K562 (cell line): ENCODE data around the gene BFSP1. TPM values are rescaled to one million over a fixed set of nuclear protein-coding genes. Genes with fewer than 3 reads are reported as not detected.

Experiments
- BACH1 ChIP-seq: fragments of 200-800 bp; sonication (Bioruptor generic); IDR thresholded peaks from 2 replicates; pipeline ENCODE4 v1.6.1; 2016; ENCODE audit warnings: missing genetic modification characterization, missing compliant biosample characterization
- CEBPZ ChIP-seq: fragments of 150-350 bp; IDR thresholded peaks from 2 replicates; pipeline ENCODE4 v1.6.1; 2014; ENCODE audit warnings: low read depth, mild to moderate bottlenecking, low read length, borderline replicate concordance
- CUX1 ChIP-seq: fragments of 200-800 bp; sonication (Bioruptor generic); IDR thresholded peaks from 2 replicates; pipeline ENCODE4 v1.6.1; 2016; ENCODE audit warnings: missing genetic modification characterization, missing compliant biosample characterization
- E2F4 ChIP-seq: sonication (generic); formaldehyde crosslinking; IDR thresholded peaks from 2 replicates; pipeline ENCODE4 v1.8.0; 2022; ENCODE audit warnings: mild to moderate bottlenecking, low read depth, missing genetic modification reagents
- polyA plus RNA-seq, 8 experiments: library from polyadenylated mRNA; depleted of rRNA in 4 of 8; stranded (reverse) in 5 of 8; unstranded in 3 of 8; fragments of >200 nt; fragmentation: Nextera tagmentation in 2 of 8; fragmentation: Illumina TruSeq in 1 of 8; extraction: Ambion mirVana in 2 of 8; extraction: Trizol in 1 of 8; gene quantifications; 2 replicates each; pipeline versions ENCODE4 v1.2.1 to v1.2.3, GENCODE V29; 2011 to 2014; ENCODE audit warnings: inconsistent platforms in 1 of 8, missing spikeins in 1 of 8
- total RNA-seq, 7 experiments: library from RNA; depleted of rRNA in 6 of 7; stranded (reverse); fragments of >200 nt in 6 of 7; fragmentation: Illumina TruSeq in 2 of 7; extraction: Trizol in 2 of 7; gene quantifications; 2 replicates each; pipeline versions ENCODE4 v1.2.1 to v1.2.3, GENCODE V29; 2011 to 2021; ENCODE audit warnings: low replicate concordance in 1 of 7

BFSP1 gene
- total and polyA plus RNA-seq, 9 of the 15 experiments (the other 6 are each of a cell fraction or from before 2014, with no cell fraction given): 0.09 to 0.86 (median 0.40) TPM

DNA sequence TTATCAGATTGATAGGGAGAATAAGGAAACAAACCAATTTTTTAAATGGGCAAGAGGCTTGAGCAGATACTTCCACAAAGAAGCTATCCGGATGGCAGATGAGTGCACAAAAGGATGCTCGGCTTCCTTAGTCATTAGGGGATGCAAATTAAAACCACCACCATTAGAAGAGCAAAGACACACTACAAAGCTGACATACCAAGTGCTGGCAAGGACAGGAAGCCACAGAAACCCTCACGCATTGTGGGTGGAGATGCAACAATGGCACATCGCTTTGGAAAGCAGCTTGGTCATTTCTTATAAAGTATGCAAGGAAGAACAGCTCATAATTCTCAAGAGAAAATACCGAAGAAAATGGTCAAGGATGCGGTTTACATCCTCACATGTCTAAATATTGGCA, 19.8 kb downstream of the BFSP1 start (continued):
- TF ChIP-seq CUX1 (CRISPR knock-in tag) (no peak), BACH1 (tag) (no peak), CEBPZ (no peak), E2F4 (no peak)
